HG02884 (cell line): Measurements from ENCODE around the gene FCMR.

Experiments used
- ATAC-seq: cut with Tn5 transposase; IDR thresholded peaks from one replicate; pipeline ENCODE4 v1.9.1; 2021; ENCODE audit warnings: mild to moderate bottlenecking, moderate library complexity; ENCODE audit not compliant: unreplicated experiment

FCMR gene

DNA sequence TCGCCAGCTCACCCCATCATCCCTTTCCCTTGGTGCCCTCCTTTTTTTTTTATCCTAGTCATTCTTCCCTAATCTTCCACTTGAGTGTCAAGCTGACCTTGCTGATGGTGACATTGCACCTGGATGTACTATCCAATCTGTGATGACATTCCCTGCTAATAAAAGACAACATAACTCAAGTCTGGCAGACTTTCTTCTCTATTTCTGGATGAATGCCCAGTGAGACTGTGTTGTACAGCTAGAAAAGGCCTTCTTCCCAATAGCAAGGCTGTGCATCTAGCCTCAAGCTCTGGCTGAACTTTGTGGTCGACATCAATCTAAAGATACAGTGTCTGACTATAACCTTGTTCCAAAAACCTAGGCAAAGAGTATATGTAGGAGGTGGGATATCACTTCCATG, 18.1 kb downstream of the FCMR start:
- ATAC-seq = no peak

DNA sequence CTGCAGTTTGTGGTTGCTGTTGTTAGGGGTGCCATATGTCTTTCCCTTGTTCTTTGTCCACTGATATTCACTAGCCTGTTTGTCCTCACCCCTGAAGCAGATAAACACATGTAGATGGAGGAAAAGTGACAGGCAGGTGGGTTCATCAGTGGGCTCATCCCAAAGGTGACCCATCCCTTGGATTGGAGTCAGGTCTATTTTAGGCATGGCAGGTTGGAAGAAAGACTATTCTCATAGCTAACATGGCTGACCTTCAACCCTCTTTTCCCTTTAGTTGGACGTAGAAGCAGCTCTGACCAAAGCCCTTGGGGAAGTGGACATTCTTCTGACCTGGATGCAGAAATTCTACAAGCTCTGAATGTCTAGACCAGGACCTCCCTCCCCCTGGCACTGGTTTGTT, 19.0 kb downstream of the FCMR start:
- ATAC-seq = no peak

GRCh38 chr1:206901944-206902343, 19.8 kb downstream of the FCMR start:
- no peak for ATAC-seq

DNA sequence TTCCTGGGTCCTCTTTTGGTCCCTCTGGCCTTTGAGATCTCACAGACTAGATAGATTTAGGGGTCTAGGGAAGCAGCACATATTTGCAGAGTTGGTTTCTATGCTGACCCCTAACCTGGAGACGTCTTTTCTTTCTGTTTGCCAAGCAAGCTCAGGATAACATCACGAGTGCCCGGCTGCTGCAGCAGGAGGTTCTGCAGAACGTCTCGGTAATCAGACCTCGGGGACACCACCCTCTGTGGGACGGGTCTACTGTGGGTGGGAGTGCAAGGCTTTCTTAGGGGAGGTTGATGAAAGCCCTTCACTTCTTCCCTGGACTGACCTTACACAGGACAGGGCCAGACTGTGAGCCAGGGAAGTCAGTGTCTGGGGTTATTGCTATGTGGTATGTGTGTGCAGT, 21.6 kb downstream of the FCMR start:
- no peak for ATAC-seq

DNA sequence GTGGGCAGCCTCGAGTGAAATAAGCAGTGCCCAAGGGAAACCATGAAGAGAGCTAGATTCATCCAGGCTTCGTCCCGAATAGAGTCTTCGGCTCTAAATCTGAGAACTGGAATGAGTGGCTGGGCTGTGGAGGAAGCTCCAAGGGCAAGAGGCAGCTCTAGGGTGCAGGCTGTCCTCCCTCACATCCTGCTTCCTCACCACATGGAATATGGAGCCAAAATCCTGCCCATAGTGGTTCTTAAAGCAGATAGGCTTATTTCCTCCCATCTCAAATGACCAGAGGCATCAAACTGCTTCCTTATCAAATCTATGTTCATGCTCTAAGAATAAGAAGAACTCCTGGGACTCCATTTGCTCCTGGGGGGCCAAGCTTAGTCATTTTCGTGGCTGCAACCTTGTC, 22.0 kb downstream of the FCMR start:
- no peak for ATAC-seq

GRCh38 chr1:206898915-206899431, 22.8 kb downstream of the FCMR start:
- no peak for ATAC-seq

DNA sequence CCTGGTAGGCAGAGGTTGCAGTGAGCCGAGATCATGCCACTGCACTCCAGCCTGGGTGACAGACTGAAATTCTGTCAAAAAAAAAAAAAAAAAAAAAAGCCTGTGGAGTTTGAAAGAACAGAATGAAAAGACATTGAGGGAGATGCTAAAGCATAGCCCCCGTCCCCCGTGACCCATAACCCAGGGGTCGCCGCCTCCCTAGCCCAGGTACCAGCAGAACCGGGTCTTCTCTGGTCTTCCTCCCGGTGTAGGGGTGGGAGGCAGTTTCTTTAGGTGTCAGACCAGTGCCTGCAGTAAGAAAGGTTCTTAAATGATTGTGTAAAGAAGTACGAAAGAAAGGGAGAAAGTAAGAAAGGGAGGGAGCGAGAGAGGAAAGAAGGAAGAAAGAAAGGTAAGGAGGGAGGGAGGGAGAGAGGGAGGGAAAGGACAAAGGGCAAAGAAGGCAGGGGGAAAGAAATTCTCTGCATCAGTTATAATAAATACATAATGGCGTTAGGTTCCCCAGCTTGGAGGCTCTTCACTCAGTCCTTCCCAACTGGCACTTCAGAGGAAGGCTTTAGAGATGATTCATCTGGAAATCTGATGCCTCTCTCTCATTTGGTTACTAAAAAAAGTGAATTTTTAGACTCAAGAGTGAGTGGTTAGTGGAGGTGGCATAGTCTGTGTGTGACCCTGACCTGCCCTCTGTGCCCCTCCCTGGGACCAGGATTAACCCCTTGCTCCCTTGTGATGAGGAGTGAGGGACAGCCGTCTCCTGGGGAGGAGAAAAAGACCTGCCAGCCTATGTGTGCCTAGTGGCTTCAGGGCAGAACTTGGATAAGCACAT, 23.4 kb downstream of the FCMR start:
- ATAC-seq = no peak

DNA sequence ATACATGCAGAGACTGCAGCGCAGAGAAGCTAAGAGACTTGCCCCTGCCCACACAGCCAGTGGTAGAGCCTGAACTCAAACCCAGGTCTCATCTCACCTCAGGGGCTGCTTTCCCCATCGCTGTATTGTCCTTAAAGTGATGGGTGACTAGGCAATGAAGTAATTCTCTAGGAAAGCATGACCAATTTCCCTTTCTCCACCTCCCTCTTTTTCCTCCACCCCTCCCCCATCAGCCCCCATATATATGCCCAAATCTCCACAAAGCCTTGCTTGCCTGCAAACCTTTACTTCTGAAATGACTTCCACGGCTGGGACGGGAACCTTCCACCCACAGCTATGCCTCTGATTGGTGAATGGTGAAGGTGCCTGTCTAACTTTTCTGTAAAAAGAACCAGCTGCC, 24.6 kb downstream of the FCMR start, which contains the start of gene IL24:
TSS of gene IL24 (plus strand) at position 269 of the 400 bp plus-strand sequence. CDS start 390 bp downstream, outside the sequence.
- ATAC-seq = no peak

DNA sequence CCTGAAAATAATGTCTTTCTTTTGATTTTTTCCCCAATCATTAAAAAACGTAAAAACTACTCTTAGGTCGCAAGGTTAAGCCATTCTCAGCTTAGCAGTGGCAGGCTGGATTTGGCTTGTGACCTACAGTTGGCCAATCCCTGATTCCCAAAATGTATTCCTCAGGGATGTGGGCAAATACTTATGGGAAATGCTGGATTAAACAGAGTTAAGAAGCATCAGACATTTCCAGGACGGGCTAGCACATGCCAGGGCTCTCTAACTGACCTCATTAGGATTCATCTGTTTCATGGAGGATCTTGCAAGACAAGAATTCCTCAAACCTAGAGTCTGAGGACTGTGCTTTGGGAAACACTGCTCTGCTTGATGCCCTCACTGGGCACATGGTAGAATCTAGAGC, 25.5 kb downstream of the FCMR start:
- ATAC-seq = no peak

GRCh38 chr1:206895837-206896242, 25.9 kb downstream of the FCMR start:
- no peak for ATAC-seq

DNA sequence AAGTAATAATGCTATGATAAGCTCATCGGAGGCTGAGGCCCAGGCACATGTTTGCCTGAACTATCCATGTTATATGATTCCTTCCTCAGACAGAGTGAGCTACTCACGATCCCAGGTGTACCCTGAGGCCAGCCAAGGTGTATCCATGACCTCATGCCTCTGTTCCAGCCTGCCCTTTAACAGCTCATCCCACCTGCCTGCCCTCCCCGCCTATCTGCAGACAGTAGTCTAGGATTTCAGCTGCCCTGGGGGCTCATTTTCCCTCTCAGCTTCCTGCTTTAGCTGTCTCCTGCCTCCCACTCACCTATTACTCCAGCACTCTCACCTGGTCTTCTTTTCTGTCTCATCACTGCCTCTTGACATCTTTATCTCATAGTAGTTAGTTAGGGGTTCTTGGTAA, 26.4 kb downstream of the FCMR start:
- ATAC-seq = no peak

DNA sequence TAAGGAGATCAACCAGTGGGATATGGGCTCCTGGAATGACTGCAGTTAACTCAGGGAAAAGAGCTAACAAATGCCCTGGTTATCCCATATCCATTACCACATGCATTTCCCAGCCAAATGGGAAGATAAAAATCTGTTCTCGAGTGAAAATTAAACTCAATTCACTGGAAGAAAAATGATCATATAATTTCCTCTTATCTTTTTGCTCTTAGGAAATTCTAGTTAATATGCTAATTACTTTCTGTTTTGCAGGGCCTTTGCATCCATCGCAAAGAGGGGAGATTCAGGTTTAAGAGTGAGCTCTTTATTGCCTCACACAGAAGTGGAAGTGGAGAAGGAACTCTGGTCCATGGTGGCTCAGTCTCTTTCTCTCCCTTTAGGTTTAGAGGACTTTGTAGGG, 28.4 kb downstream of the FCMR start:
- ATAC-seq = no peak

DNA sequence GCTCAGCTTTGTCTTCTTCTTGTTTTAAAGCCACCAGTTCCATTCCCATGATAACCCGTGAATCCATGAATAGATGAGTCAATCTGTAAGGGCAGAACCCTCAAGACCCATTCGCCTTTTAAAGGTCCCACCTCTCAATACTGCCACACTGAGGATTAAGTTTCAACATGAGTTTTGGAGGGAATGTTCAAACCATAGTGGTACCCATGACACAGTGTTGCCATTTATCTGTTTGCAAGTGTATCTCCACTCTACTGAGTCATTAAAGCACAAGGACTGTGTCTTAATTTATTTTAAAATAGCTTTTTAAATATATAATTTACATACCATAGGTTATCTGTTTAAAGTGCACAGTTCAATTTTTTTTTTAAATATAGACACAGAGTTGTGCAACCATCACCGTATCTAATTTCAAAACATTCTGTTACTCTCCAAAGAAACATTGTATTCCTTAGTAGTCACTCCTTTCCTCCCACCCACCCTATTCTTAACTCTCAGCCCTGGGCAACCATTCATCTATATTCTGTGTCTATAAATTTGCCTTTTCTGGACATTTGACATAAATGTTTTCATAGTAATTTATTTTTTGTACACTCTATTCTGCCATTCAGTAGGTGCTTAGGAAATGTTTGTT, 29.3 kb downstream of the FCMR start:
- no peak for ATAC-seq

GRCh38 chr1:206891412-206891811, 30.3 kb downstream of the FCMR start:
- no peak for ATAC-seq

DNA sequence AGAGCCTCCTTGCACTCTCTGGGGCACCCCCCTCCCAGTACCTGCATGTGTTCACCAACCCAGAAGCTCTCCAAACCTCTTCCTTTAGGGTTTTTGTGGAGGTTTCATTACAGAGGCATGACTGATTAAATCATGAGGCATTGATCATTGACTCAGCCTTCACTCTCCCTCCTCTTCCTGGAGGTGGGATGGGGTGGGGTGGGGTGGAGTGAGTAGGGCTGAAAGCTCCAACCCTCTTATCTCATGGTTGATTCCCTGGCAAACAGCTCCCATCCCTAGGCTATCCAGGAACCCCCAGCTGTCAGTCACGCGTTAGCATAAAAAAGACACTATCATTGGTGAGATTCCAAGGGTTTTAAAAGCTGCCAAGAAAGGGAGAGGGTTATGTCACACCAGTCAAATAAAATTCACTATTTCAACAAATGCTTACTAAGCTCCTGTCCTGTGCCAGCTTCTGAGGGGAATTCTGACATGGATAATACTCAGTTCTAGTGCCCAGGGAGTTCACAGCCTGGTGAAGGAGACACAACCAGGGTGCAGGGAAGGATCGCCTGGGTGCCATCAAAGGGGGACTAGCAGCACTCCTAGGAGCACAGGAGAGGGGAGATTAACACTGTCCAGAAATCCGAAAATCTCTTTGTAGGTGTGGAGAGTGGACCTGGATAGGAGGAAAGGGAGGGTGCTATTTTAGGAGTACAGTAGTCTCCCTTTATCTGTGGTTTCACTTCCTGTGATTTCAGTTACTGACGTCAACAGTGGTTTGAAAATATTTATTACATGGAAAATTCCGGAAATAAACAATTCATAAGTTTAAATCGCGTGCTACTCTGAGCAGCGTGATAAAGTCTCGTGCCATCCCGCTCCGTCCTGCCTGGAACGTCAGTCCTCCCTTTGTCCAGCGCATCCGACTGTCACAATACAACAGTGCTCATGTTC, 31.3 kb downstream of the FCMR start:
- ATAC-seq = no peak

GRCh38 chr1:206887701-206888100, 34.0 kb downstream of the FCMR start:
- no peak for ATAC-seq

DNA sequence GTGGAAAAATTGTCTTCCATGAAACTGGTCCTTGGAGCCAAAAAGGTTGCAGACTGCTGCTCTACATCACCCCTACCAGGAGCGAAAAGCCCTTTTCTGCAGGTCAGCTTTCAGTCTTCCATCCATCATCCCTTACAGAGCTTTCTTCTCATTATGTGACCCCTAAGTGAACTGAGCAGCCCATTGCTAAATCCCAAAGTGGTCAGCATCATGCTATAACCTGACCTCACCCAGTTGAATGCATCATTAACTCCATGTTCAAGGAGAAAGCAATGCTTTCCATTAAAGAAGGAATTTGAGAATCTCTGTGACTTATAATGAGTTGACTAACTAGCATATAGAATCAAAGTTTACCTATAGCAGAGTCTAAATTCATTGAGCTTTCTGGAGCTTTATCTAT, 34.9 kb downstream of the FCMR start:
- ATAC-seq = no peak

DNA sequence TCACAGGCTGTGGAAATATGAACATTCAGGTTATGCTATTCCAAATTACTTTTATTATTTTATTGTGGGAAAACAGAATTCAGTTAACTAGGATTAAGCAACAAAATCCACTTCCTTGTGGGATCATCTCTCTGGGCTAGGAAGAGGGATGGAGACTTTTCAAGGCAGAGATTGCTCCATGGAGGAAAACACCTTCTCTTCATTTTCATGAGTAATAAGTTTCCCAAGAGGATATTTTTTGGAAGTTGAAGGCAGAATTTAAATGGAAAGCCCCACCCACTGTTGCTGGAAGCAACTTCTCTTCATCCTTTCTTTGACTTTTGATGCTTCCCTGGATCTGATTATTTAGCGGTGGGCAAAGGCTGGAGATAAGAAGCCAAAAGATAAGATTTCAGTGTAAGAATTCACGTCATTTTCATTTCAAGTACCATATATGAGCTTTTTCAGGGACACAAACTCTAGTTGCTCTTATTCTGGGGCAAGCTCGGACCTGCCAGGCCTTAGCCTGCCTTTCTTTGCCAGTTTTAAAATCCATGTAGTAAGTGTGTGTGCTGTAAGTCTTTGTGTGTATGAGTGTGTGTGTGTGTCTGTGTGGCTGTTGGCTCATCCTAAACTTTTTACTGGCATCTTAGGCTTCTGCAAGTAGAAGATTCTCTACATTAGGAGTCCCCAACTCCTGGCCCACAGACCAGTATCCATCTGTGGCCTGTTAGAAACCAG, 36.2 kb downstream of the FCMR start:
- ATAC-seq = no peak

DNA sequence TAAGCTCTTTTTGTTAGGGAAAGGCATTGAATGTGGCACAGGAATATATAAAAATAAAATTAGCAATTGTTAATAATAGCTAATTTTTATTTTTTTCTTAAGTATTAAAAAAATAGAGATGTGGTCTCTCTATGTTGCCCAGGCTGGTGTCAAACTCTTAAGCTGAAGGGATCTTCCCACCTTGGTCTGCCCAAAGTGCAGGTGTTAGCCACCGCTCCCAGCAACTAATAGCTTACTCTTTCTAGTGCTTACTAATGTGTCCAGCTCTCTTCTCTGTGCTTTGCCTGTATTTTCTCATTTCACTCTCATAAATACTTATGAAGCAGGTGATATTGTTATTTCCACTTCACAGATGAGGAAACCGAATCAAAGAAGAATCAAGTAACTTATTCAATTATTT, 37.9 kb downstream of the FCMR start:
- no peak for ATAC-seq

GRCh38 chr1:206883160-206883559, 38.6 kb downstream of the FCMR start:
- no peak for ATAC-seq

DNA sequence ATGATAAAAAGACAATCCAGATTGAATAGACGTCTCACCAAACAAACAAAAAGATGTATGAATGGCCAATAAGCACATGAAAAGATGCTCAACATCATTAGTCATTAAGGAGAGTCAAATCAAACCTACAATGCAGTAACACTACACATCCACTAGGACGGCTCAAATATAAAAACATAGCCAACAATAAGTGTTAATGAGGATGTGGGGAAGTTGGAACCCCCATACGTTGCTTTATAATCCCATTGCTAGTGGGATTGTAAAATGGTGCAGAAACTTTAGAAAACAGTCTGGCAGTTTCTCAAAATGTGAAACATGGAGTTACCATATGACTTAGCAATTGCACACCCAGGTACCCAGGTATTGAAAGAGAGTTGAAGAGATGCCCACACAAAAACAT, 39.2 kb downstream of the FCMR start:
- ATAC-seq = no peak
